Astrocyte of the spinal cord (primary cell): ENCODE measurements around the gene ACER2.
A peak's percentile ranks its signal among the peaks of the same experiment; 100 is the strongest.

Source experiments
- DNase-seq: peaks from one replicate; pipeline ENCODE4 v3.0.0; 2011; ENCODE audit warnings: low read depth, low spot score
- H3K4me3 ChIP-seq: 2 replicates; pipeline ENCODE4 v1.5.1; 2011; ENCODE audit warnings: low read depth, mild to moderate bottlenecking, low read length, moderate library complexity
- CTCF ChIP-seq: IDR thresholded peaks from 2 replicates; pipeline ENCODE4 v1.5.1; 2012; ENCODE audit warnings: low read depth, mild to moderate bottlenecking, low read length, inconsistent platforms
- in situ Hi-C: cut with HindIII; loops from 2 replicates; pipeline ENCODE4 v1.10.0; 2017; ENCODE audit warnings: low sequenced_read_pairs

ACER2 gene

GRCh38 chr9:19445452-19445851 lies 36.6 kb downstream of the ACER2 start:
- in situ Hi-C loops, result no loop called here
- DNase-seq, result no peak
- TF ChIP-seq CTCF, result no peak
- no peak overlapping the region for H3K4me3 ChIP-seq

DNA sequence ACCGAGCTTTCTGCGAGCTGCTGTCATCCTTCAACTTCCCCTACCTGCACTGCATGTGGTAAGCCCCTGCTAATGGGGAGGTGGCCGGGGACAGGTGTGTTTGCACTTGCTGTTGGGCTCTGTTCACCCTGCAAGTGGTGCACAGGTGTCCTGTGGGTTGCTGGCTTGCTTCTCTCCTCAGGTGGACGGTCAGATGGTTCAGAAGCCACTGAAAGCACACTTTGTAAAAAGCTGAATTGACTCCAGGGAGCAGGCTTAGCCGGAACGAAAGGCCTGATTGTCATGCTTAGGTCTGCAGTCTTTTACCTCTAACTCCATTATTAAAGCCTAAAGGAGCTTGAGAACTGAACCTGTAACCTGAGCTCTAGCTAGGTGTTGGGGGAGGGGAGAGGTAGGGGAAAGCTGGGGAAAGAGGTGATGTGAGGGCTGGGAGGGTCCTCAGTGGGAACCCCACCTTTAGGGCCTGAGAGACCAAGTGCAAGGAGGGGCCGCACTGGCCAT lies 37.6 kb downstream of the ACER2 start:
- H3K4me3 ChIP-seq, result no peak overlapping the region
- no peak for DNase-seq
- in situ Hi-C loops, result no loop called here
- no peak for TF ChIP-seq CTCF

DNA sequence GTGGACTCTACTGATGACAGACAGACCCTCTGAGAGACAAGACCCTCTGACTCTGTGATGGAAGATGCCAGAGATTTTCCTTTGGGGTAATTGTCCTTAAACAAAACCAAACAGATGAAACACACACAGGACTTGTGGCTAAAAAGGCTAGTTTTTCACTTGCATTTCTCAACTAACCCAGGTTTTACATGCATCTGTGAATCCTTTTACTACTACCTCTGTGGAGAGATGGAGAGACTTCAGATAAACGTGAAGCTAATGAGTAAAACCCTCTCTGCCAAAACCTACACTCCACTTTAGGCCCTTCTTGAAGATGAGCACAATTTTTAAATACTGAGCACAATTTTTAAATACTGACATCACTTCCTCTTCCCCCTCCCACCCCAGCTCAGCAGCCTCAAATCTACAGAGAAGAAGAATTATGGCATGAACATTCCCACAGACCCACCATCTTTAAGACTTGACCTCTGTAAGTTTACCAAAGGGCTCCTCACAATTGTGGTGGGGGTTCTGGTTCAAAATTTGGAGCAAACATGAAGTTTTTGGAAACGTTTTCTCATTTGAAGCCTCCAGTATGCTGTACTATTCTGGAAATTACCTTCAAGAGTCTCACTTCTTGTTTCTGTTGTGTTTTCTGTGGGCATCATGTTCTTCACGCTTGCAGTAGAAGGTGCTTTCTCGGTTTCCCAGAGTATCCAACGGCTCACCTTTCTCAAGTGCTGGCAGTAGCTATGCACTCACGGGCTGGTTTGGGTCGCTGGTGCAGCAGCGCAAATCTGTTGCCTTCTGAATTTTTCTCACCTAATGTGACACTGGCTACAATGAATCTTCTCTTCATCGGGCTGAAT lies 42.7 kb downstream of the ACER2 start:
- TF ChIP-seq CTCF, result no peak
- in situ Hi-C loops, result no loop called here
- no peak overlapping the region for H3K4me3 ChIP-seq
- DNase-seq, result no peak

GRCh38 chr9:19456426-19456825 lies 47.6 kb downstream of the ACER2 start:
- DNase-seq, result no peak
- TF ChIP-seq CTCF, result no peak
- in situ Hi-C loops, result no loop called here
- H3K4me3 ChIP-seq, result no peak overlapping the region

- peak overlapping the region; percentile 23 for H3K4me3 ChIP-seq
- peak; percentile 95 for TF ChIP-seq CTCF
- in situ Hi-C loops, result no loop called here
- peak; percentile 79 for DNase-seq
Measured at GRCh38 chr9:19456996-19457692, 48.3 kb downstream of the ACER2 start.

- DNase-seq, result no peak
- no peak for TF ChIP-seq CTCF
- in situ Hi-C loops, result no loop called here
- H3K4me3 ChIP-seq, result peak overlapping the region; percentile 23
Measured at GRCh38 chr9:19457693-19458009, 48.8 kb downstream of the ACER2 start.
